RKO (cell line): ENCODE measurements around the gene CORO7.
"Not testable (repeated sequence)": the region's sequence is repeated elsewhere in the genome, so short reads cannot be mapped to it uniquely, and the experiment has no call there.

Experiments
- DNase-seq: peaks from one replicate; pipeline ENCODE4 v3.0.0-alpha.2; 2016; ENCODE audit warnings: low spot score

Gene CORO7

GRCh38 chr16:4336701-4337539 is 79.5 kb downstream of the CORO7 start:
- DNase-seq: no peak

- no peak for DNase-seq
These were observed 81.5 kb downstream of the CORO7 start for GRCh38 chr16:4334724-4335495.

GRCh38 chr16:4333714-4334113 is 82.7 kb downstream of the CORO7 start:
- DNase-seq: not testable (repeated sequence)

GRCh38 chr16:4333308-4333638 is 83.1 kb downstream of the CORO7 start:
- no peak for DNase-seq

GRCh38 chr16:4332623-4333307 is 83.6 kb downstream of the CORO7 start:
- DNase-seq: no peak

- DNase-seq: no peak
These were observed 84.3 kb downstream of the CORO7 start for GRCh38 chr16:4332083-4332482.

- peak; percentile 70 for DNase-seq
These were observed 86.0 kb downstream of the CORO7 start for GRCh38 chr16:4330277-4330874.

- no peak for DNase-seq
These were observed 87.3 kb downstream of the CORO7 start for GRCh38 chr16:4328782-4329775.

GRCh38 chr16:4328046-4328781 is 88.2 kb downstream of the CORO7 start:
- no peak for DNase-seq

- DNase-seq: no peak
These were observed 88.9 kb downstream of the CORO7 start for GRCh38 chr16:4327386-4328045.

GRCh38 chr16:4325253-4325758 is 91.1 kb downstream of the CORO7 start:
- no peak for DNase-seq

- no peak for DNase-seq
These were observed 91.7 kb downstream of the CORO7 start for GRCh38 chr16:4324492-4325252.

- DNase-seq: no peak
These were observed 92.4 kb downstream of the CORO7 start for GRCh38 chr16:4323845-4324488.

- DNase-seq: no peak
These were observed 93.1 kb downstream of the CORO7 start for GRCh38 chr16:4323071-4323844.

- no peak for DNase-seq
These were observed 94.0 kb downstream of the CORO7 start for GRCh38 chr16:4322121-4323052.
